CD4-positive, alpha-beta T cell treated with Interleukin-15 for 4 hours (primary cell): Measurements from ENCODE around the gene DNAH9.

Source experiments
- DNase-seq: peaks from one replicate; pipeline ENCODE4 v3.0.0-alpha.2; 2020; ENCODE audit warnings: low spot score

The DNAH9 gene

DNA sequence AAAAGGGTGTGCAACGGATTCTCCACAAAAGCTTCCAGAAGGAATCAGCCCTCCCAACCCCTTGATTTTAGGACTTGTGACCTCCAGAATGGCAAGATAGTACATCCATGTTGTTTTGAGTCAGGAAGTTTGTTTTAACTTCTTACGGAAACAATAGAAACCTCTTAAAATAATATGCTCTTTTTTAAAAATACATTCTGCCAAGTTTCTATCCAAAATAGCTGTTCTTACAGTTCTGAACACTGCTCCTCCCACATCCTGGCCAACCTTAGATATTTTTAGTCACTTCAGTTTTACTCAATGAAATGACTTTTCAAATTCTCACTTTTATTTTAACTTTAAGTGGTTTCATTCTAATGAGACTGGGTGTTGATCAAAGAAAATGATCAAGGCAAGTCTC lies 242.6 kb downstream of the DNAH9 start:
- DNase-seq: no peak

- DNase-seq: no peak
These were observed 250.1 kb downstream of the DNAH9 start for GRCh38 chr17:11848330-11848729.

GRCh38 chr17:11852231-11852630 lies 254.0 kb downstream of the DNAH9 start:
- no peak for DNase-seq

GRCh38 chr17:11852912-11853311 lies 254.6 kb downstream of the DNAH9 start:
- DNase-seq: no peak

GRCh38 chr17:11853321-11854151 lies 255.3 kb downstream of the DNAH9 start:
- DNase-seq: no peak

- DNase-seq: no peak
These were observed 257.0 kb downstream of the DNAH9 start for GRCh38 chr17:11855306-11855705.

DNA sequence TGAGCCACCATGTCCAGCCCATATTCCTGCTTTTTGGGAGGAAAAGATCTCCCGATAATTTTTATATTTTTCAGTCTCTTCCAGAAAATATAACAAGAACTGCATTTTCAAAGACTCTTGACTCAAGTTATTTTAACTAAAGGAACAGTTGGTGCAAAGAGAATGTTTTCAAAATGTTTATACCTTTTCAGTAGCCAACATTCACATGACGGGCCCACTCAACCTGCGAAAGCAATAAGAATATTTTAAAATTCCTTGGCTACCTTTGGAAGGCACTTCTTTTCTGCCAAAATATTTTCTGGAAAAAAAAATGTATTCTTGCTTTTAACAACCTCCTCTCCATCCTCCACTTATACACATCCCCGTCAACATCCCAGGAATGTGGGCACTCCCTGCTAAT lies 258.7 kb downstream of the DNAH9 start:
- DNase-seq: no peak

- no peak for DNase-seq
These were observed 271.6 kb downstream of the DNAH9 start for GRCh38 chr17:11869680-11870394.

- no peak for DNase-seq
These were observed 273.5 kb downstream of the DNAH9 start for GRCh38 chr17:11871773-11872172.

DNA sequence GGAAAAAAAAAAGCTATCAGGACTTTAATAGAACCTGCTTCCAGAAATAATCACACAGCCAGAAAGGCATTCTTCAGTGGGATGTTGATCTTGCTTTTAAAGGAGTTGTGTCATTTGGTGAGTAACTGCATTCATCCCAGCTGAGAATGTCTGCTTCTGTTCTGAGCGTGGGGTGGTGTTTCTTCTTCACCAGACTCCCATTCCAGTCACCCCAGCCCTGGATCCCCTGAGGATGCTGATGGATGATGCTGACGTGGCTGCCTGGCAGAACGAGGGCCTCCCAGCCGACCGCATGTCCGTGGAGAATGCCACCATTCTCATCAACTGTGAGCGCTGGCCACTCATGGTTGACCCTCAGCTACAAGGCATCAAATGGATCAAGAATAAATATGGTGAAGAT lies 276.5 kb downstream of the DNAH9 start:
- DNase-seq: no peak

GRCh38 chr17:11880714-11881113 lies 282.4 kb downstream of the DNAH9 start:
- no peak for DNase-seq

- DNase-seq: no peak
These were observed 284.4 kb downstream of the DNAH9 start for GRCh38 chr17:11882716-11883115.

GRCh38 chr17:11885051-11885450 lies 286.8 kb downstream of the DNAH9 start:
- DNase-seq: no peak

GRCh38 chr17:11889266-11889665 lies 291.0 kb downstream of the DNAH9 start:
- no peak for DNase-seq

- no peak for DNase-seq
These were observed 295.6 kb downstream of the DNAH9 start for GRCh38 chr17:11893862-11894261.

DNA sequence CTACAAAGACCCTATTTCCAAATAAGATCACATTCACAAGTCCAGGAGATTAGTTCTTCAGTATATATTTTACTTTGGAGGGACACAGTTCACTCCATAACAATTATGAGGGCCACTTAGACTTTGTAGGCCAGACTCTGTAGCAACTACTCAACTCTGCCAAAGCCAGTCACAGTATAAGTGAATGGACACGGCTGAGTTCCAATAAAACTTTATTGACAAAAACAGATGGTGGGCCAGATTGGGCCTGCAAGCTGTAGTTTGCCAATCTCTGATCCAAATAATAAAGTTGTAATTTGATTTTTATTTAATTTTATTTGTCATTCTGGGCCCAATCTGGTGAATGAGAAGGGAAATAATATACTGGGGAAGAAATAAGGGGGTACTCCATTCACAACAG lies 297.9 kb downstream of the DNAH9 start:
- no peak for DNase-seq

- DNase-seq: no peak
These were observed 300.4 kb downstream of the DNAH9 start for GRCh38 chr17:11898526-11899235.

GRCh38 chr17:11899537-11899942 lies 301.3 kb downstream of the DNAH9 start:
- DNase-seq: no peak

- no peak for DNase-seq
These were observed 301.8 kb downstream of the DNAH9 start for GRCh38 chr17:11900041-11900476.

- DNase-seq: no peak
These were observed 302.4 kb downstream of the DNAH9 start for GRCh38 chr17:11900655-11901054.

- DNase-seq: no peak
These were observed 303.7 kb downstream of the DNAH9 start for GRCh38 chr17:11901931-11902330.

DNA sequence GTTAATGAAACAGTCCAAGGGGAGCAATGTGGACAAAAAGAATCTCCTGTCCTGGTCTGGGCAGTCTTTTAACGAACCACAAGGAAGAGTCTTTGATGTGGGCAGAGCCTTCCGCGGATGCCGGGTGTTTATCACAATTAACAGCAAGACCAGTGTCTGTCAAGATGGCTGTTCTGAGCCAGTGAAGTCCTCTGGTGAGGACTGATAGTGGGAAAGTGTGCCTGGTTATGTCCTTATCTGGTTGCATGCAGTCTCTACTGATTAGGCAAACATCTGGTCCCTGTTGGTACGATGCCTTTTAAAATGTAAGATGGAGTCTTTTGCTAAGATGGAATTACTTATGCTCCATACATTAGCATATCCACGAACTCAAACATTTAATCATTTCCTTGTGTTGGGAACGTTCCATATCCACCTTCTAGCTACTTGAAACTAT lies 310.5 kb downstream of the DNAH9 start:
- no peak for DNase-seq

DNA sequence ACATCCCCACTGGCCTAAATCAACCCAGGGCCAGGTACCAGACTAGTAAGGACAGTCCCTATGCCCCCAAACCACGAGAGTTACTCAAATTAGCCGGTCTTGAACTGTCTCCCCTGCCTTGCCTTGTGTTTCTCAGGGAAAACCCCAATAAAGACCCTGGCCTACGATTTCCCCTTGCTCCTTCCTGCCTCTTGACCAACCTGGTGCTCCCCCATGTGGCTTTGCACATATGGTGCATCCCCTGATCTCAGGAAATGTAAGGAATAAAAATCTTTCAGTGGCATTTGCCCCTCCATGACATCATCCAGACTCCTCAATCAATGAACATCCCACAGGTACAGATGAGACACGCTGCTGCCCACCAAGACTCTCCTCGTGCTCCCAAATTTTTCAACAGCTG lies 311.1 kb downstream of the DNAH9 start:
- DNase-seq: no peak
